ENCODE results near the gene NPEPL1.

NPEPL1 gene

GRCh38 chr20:58705208-58705926 is 12.8 kb downstream of the NPEPL1 start:
- no peak overlapping the region for H3K4me3 ChIP-seq (ENCODE audit: low read depth, low read length)
- no peak for TF ChIP-seq CTCF (IDR thresholded peaks at IDR 0.05; ENCODE audit: control insufficient read depth, extremely low read depth, insufficient read depth)
- no peak for DNase-seq (ENCODE audit: low read depth)

- H3K4me3 ChIP-seq (ENCODE audit: low read depth, low read length) = no peak overlapping the region
- DNase-seq (ENCODE audit: low read depth) = no peak
- TF ChIP-seq CTCF (IDR thresholded peaks at IDR 0.05; ENCODE audit: control insufficient read depth, extremely low read depth, insufficient read depth) = no peak
Measured at GRCh38 chr20:58706150-58706892, 13.7 kb downstream of the NPEPL1 start.

- no peak overlapping the region for H3K4me3 ChIP-seq (ENCODE audit: low read depth, low read length)
- no peak for TF ChIP-seq CTCF (IDR thresholded peaks at IDR 0.05; ENCODE audit: control insufficient read depth, extremely low read depth, insufficient read depth)
- no peak for DNase-seq (ENCODE audit: low read depth)
Measured at GRCh38 chr20:58706975-58707681, 14.5 kb downstream of the NPEPL1 start.

GRCh38 chr20:58707770-58708169 is 15.2 kb downstream of the NPEPL1 start:
- no peak for TF ChIP-seq CTCF (IDR thresholded peaks at IDR 0.05; ENCODE audit: control insufficient read depth, extremely low read depth, insufficient read depth)
- DNase-seq (ENCODE audit: low read depth) = no peak
- no peak overlapping the region for H3K4me3 ChIP-seq (ENCODE audit: low read depth, low read length)

- no peak for DNase-seq (ENCODE audit: low read depth)
- no peak for TF ChIP-seq CTCF (IDR thresholded peaks at IDR 0.05; ENCODE audit: control insufficient read depth, extremely low read depth, insufficient read depth)
- no peak overlapping the region for H3K4me3 ChIP-seq (ENCODE audit: low read depth, low read length)
Measured at GRCh38 chr20:58708246-58708931, 15.8 kb downstream of the NPEPL1 start.

GRCh38 chr20:58709013-58709702 is 16.6 kb downstream of the NPEPL1 start:
- TF ChIP-seq CTCF (IDR thresholded peaks at IDR 0.05; ENCODE audit: control insufficient read depth, extremely low read depth, insufficient read depth) = no peak
- no peak overlapping the region for H3K4me3 ChIP-seq (ENCODE audit: low read depth, low read length)
- DNase-seq (ENCODE audit: low read depth) = no peak
